ENCODE data around the gene AGMO. TPM values are rescaled to one million over a fixed set of nuclear protein-coding genes. Genes with fewer than 3 reads are reported as not detected.

Gene AGMO
- total and polyA plus RNA-seq, 2 of the 8 experiments (the other 6 are each of a cell fraction or from before 2014, with no cell fraction given) = 0.22 to 0.45 TPM

DNA sequence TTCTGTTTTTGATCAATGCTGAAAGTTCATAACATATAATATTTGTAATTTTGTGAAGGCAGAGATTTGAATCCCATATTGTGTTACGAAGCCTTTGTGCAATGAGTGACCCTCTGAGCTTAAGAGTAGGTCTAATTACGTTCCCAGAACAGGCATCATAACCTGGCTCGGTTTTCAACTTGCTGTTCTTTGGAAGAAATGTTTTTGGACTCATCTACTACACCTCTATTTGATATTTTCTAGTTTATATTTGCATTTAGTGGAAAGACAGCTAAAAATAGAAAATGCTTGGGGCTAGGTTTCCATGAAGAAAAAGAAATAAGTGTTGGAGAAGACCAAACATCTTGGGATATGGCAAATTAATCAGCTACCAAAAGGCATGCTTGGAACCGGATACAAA lies 234.8 kb downstream of the AGMO start:
- H3K27me3 ChIP-seq (replicated peaks in 1 of 4; ENCODE audit: control insufficient read depth in 3 of 4, extremely low read depth in 1 of 4, insufficient read depth in 3 of 4, low read length in 3 of 4) = no peaks in the 10 kb centered on the region
- POLR2A ChIA-PET (ENCODE audit: partially characterized antibody) = no interaction called here
- FAIRE-seq = no peak
- no peak overlapping the region for H4K91ac ChIP-seq (replicated peaks; ENCODE audit: insufficient read length, low read length)
- no peaks in the 10 kb centered on the region for H3K4me1 ChIP-seq (replicated peaks in 1 of 4; ENCODE audit: control insufficient read depth in 3 of 4, insufficient read depth in 4 of 4, low read length in 3 of 4)
- no peaks in the 10 kb centered on the region for H3K79me1 ChIP-seq (ENCODE audit: low read depth, low read length)
- H2BK15ac ChIP-seq (ENCODE audit: low read length) = no peak overlapping the region
- no peaks in the 10 kb centered on the region for H4K20me1 ChIP-seq (replicated peaks in 1 of 2; ENCODE audit: control insufficient read depth in 1 of 2, insufficient read depth in 2 of 2, low read length in 2 of 2)
- no peak overlapping the region for H2AK5ac ChIP-seq (ENCODE audit: low read depth, low read length)
- H3K79me2 ChIP-seq (ENCODE audit: control insufficient read depth in 1 of 2, insufficient read depth in 2 of 2, low read length in 2 of 2) = no peaks in the 10 kb centered on the region
- H3K4me2 ChIP-seq (ENCODE audit: insufficient read depth in 1 of 2, low read depth in 2 of 2, low read length in 2 of 2) = no peak overlapping the region
- no peaks in the 10 kb centered on the region; the same call in 1 of the 2 replicates for H3K23me2 ChIP-seq (ENCODE audit: low read depth, low read length)
- no peak overlapping the region for H3K9ac ChIP-seq (replicated peaks in 1 of 4; ENCODE audit: extremely low read depth in 1 of 4, low read depth in 3 of 4, low read length in 3 of 4)
- H3K9me3 ChIP-seq (ENCODE audit: insufficient read depth in 2 of 2, low read depth in 1 of 2, low read length in 1 of 2) = 0 out of 4 replicates have a peak, but pooled peaks cover 0 to 8% of the 10 kb centered on the region in 2 experiments
- DNase-seq (ENCODE audit: low read depth in 1 of 2, low spot score in 2 of 2) = no peak
- H2BK5ac ChIP-seq (ENCODE audit: low read depth, low read length) = no peak overlapping the region
- no peaks in the 10 kb centered on the region; a peak in 1 of 8 replicates for H3K36me3 ChIP-seq (ENCODE audit: control insufficient read depth in 2 of 4, insufficient read depth in 4 of 4, low read length in 3 of 4)
- H3K23ac ChIP-seq (ENCODE audit: insufficient read length) = no peak overlapping the region
- H2BK20ac ChIP-seq (ENCODE audit: low read length) = no peak overlapping the region
- H2AFZ ChIP-seq (ENCODE audit: low read length) = no peak overlapping the region
- no peak overlapping the region for H2BK12ac ChIP-seq (ENCODE audit: low read depth, low read length)
- H4K8ac ChIP-seq (ENCODE audit: extremely low read depth, insufficient read depth, low read length) = no peak overlapping the region
- H3K4me3 ChIP-seq (ENCODE audit: extremely low read depth in 1 of 4, insufficient read depth in 2 of 4, low read depth in 3 of 4, low read length in 4 of 4) = no peak overlapping the region
- 79% methylated on average over 4 of the region's 4 CpGs; no CpG with 5 or more reads in 1 of the 2 experiments for WGBS, 2 experiments (ENCODE audit: extremely low coverage in 1 of 2, insufficient coverage in 1 of 2, insufficient read length in 1 of 2, insufficient replicate concordance in 2 of 2, low coverage in 1 of 2, low lambda C conversion rate in 2 of 2, missing lambda C conversion rate in 1 of 2)
- CTCF ChIA-PET (ENCODE audit: partially characterized antibody) = interaction anchor here (0.6 to 2.1 kb wide), 21 partner anchors 11 to 771 kb away, joined by 3 to 7 read pairs (median 3); partner anchors contain the start of gene MEOX2
- no peak overlapping the region for H3K4ac ChIP-seq (replicated peaks; ENCODE audit: insufficient read length, low read depth, low read length)
- no peak overlapping the region for H3K56ac ChIP-seq (replicated peaks; ENCODE audit: insufficient read length, low read depth, low read length)
- H4K5ac ChIP-seq (ENCODE audit: insufficient read length, low read depth, low read length) = no peak overlapping the region
- H2BK120ac ChIP-seq (replicated peaks; ENCODE audit: low read depth, low read length) = no peak overlapping the region
- H3K27ac ChIP-seq (ENCODE audit: low read depth, low read length) = no peak overlapping the region
- H3K14ac ChIP-seq (ENCODE audit: insufficient read length) = no peak overlapping the region
- H3K18ac ChIP-seq (ENCODE audit: extremely low read depth, low read length) = no peak overlapping the region
- TF ChIP-seq CEBPB (IDR thresholded peaks at IDR 0.05; ENCODE audit: low read depth, low read length) (no peak), TBP (IDR thresholded peaks at IDR 0.05; ENCODE audit: low read depth, low read length) (no peak), POLR2AphosphoS5 (IDR thresholded peaks at IDR 0.05; ENCODE audit: low read depth, low read length) (no peak), SIX5 (IDR thresholded peaks at IDR 0.05; ENCODE audit: low read depth, low read length) (no peak), ASH2L (IDR thresholded peaks at IDR 0.05; ENCODE audit: low read length) (no peak), GTF2F1 (IDR thresholded peaks at IDR 0.05; ENCODE audit: borderline replicate concordance, low read depth, low read length) (no peak), SIN3A (conservative IDR thresholded peaks at IDR 0.05 in 1 of 2, IDR thresholded peaks at IDR 0.05 in 1 of 2; ENCODE audit: low read depth in 1 of 2, low read length in 2 of 2) (no peak), CTBP2 (IDR thresholded peaks at IDR 0.05; ENCODE audit: borderline replicate concordance, insufficient read depth, insufficient read length, low read length) (no peak), NANOG (IDR thresholded peaks at IDR 0.05; ENCODE audit: insufficient read depth, low read depth, low read length, poor library complexity, severe bottlenecking) (no peak), SP4 (IDR thresholded peaks at IDR 0.05; ENCODE audit: low read length) (no peak), EZH2 (IDR thresholded peaks at IDR 0.05; ENCODE audit: low read depth, low read length, severe bottlenecking) (no peak), CHD2 (IDR thresholded peaks at IDR 0.05; ENCODE audit: low read length) (no peak), SP1 (IDR thresholded peaks at IDR 0.05; ENCODE audit: low read depth, low read length) (no peak), POU5F1 (IDR thresholded peaks at IDR 0.05; ENCODE audit: low read depth, low read length) (no peak), SIRT6 (IDR thresholded peaks at IDR 0.05; ENCODE audit: low read length) (no peak), EGR1 (IDR thresholded peaks at IDR 0.05; ENCODE audit: borderline replicate concordance, low read depth, low read length) (no peak)
